WI38 (cell line): ENCODE results near the gene SYNGR2.

Experiments
- H3K4me3 ChIP-seq: 2 replicates; pipeline ENCODE4 v1.5.1; 2011; ENCODE audit warnings: low read depth, mild to moderate bottlenecking, control low read depth, low read length
- CTCF ChIP-seq: IDR thresholded peaks from 2 replicates; pipeline ENCODE4 v1.5.1; 2012; ENCODE audit warnings: low read depth, mild to moderate bottlenecking, control low read depth, low read length

Gene SYNGR2

DNA sequence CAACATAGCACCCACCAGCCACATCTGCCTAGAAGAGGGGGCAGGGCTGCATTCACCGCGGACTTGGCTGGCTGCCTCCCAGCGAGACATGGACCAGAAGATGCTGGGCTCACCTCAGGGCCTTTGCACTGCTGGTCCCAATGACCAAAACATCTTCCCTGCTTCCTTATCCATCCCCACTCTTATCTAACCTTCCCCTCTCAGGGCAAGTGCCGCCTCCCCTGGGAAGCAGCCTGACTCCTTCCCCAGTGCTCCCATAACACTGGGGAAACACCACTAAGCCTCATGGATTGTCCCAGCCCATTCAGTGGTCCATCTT, 45.5 kb upstream of the SYNGR2 start:
- H3K4me3 ChIP-seq = no peak overlapping the region
- TF ChIP-seq CTCF = no peak

GRCh38 chr17:78123258-78123929, 45.0 kb upstream of the SYNGR2 start:
- no peak overlapping the region for H3K4me3 ChIP-seq

DNA sequence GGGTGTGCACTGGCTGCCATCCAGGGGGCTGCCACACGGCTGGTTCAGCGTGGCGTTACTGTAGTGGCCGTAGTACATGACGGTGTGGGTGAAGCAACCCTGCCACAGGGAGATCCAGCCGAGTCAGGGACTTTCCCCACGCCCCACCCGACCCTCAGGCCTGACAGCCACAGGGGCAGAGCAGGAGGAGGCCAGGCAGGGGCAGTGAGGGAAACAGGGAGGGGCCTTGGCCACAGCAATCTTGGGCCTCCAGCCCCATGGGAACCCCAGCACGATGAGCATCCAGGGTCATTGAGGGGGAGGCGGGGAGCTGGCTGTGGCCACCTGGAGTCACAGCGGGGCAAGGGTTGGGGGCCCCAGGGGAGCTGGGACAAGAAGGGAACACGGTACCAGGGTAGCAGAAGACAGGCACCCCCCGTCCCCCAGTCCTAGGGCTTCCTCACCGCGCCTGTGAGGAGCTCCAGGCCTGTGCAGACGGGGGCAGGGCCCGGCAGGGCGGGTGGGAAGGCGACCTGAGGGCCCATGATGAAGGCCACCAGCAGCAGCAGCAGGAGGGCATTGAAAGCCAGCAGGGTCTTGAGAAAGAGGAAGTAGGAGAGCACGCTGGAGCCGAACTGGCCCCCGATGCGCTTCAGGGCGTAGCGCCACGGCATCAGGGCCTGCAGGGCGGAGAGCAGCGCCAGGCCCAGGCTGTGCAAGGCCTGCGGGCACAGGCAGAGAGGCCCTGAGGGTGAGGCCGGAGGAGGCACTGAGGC, 44.1 kb upstream of the SYNGR2 start:
- TF ChIP-seq CTCF = no peak
- H3K4me3 ChIP-seq = no peak overlapping the region

More at GRCh38 chr17:78123258-78123929, 45.0 kb upstream of the SYNGR2 start:
- TF ChIP-seq CTCF = no peak

GRCh38 chr17:78124836-78125137, 43.6 kb upstream of the SYNGR2 start:
- no peak for TF ChIP-seq CTCF
- H3K4me3 ChIP-seq = no peak overlapping the region

- no peak for TF ChIP-seq CTCF
- no peak overlapping the region for H3K4me3 ChIP-seq
These were observed 43.1 kb upstream of the SYNGR2 start for GRCh38 chr17:78125138-78125913.

GRCh38 chr17:78125976-78126894, 42.1 kb upstream of the SYNGR2 start:
- no peak overlapping the region for H3K4me3 ChIP-seq

More at GRCh38 chr17:78125976-78126894, 42.1 kb upstream of the SYNGR2 start:
- TF ChIP-seq CTCF = no peak
